ENCODE data around the gene RAX.

Gene RAX

GRCh38 chr18:59271606-59272220, 1.5 kb downstream of the RAX start:
- no peak for TF ChIP-seq TCF4 (CRISPR knock-in tag; IDR thresholded peaks at IDR 0.05; ENCODE audit: borderline replicate concordance)
- no peak for TF ChIP-seq OSR1 (CRISPR knock-in tag; IDR thresholded peaks at IDR 0.05)
- no peak for TF ChIP-seq ZC3H10 (CRISPR knock-in tag; IDR thresholded peaks at IDR 0.05)
- no peak for TF ChIP-seq ISL1 (CRISPR knock-in tag; IDR thresholded peaks at IDR 0.05)
- TF ChIP-seq GLIS3 (CRISPR knock-in tag; IDR thresholded peaks at IDR 0.05), result no peak
- TF ChIP-seq ZNF8 (CRISPR knock-in tag; IDR thresholded peaks at IDR 0.05), result no peak
- no peak for TF ChIP-seq ARNTL (CRISPR knock-in tag; IDR thresholded peaks at IDR 0.05; ENCODE audit: borderline replicate concordance, low read depth)
- TF ChIP-seq ZNF70 (CRISPR knock-in tag; IDR thresholded peaks at IDR 0.05), result no peak
- TF ChIP-seq TSHZ2 (CRISPR knock-in tag; IDR thresholded peaks at IDR 0.05), result no peak
- TF ChIP-seq CREB5 (CRISPR knock-in tag; IDR thresholded peaks at IDR 0.05; ENCODE audit: low read depth), result no peak
- no peak for TF ChIP-seq PATZ1 (CRISPR knock-in tag; IDR thresholded peaks at IDR 0.05; ENCODE audit: borderline replicate concordance)
- no peak for TF ChIP-seq TOX (CRISPR knock-in tag; IDR thresholded peaks at IDR 0.05; ENCODE audit: borderline replicate concordance)
- no peak for TF ChIP-seq ESRRG (CRISPR knock-in tag; IDR thresholded peaks at IDR 0.05)
- TF ChIP-seq ZNF565 (CRISPR knock-in tag; conservative IDR thresholded peaks at IDR 0.05; ENCODE audit: low read depth), result no peak
- no peak for TF ChIP-seq CSDC2 (CRISPR knock-in tag; IDR thresholded peaks at IDR 0.05)
- TF ChIP-seq ZFP30 (CRISPR knock-in tag; IDR thresholded peaks at IDR 0.05), result no peak
- no peak for TF ChIP-seq PPARA (CRISPR knock-in tag; IDR thresholded peaks at IDR 0.05; ENCODE audit: borderline replicate concordance)
- no peak for TF ChIP-seq RARB (CRISPR knock-in tag; IDR thresholded peaks at IDR 0.05)
- TF ChIP-seq SNAI2 (CRISPR knock-in tag; IDR thresholded peaks at IDR 0.05), result no peak
- no peak for ATAC-seq

GRCh38 chr18:59270689-59271257, 2.5 kb downstream of the RAX start:
- TF ChIP-seq TOX (CRISPR knock-in tag; IDR thresholded peaks at IDR 0.05; ENCODE audit: borderline replicate concordance) (no peak), RARB (CRISPR knock-in tag; IDR thresholded peaks at IDR 0.05) (no peak), BACH2 (CRISPR knock-in tag; IDR thresholded peaks at IDR 0.05; ENCODE audit: borderline replicate concordance) (no peak), CSDC2 (CRISPR knock-in tag; IDR thresholded peaks at IDR 0.05) (no peak), OSR1 (CRISPR knock-in tag; IDR thresholded peaks at IDR 0.05) (no peak)
- no peak for ATAC-seq

- no peak for ATAC-seq
- no peak for TF ChIP-seq GLIS3 (CRISPR knock-in tag; IDR thresholded peaks at IDR 0.05)
Observed at GRCh38 chr18:59269563-59270119, 3.6 kb downstream of the RAX start.

- peak; percentile 71 for ATAC-seq
- TF ChIP-seq ESRRG (CRISPR knock-in tag; IDR thresholded peaks at IDR 0.05), result no peak
- no peak for TF ChIP-seq PATZ1 (CRISPR knock-in tag; IDR thresholded peaks at IDR 0.05; ENCODE audit: borderline replicate concordance)
- no peak for TF ChIP-seq ZC3H10 (CRISPR knock-in tag; IDR thresholded peaks at IDR 0.05)
- TF ChIP-seq POU6F1 (CRISPR knock-in tag; IDR thresholded peaks at IDR 0.05; ENCODE audit: borderline replicate concordance, low read depth), result no peak
- no peak for TF ChIP-seq ZFP3 (CRISPR knock-in tag; IDR thresholded peaks at IDR 0.05)
- no peak for TF ChIP-seq ZNF8 (CRISPR knock-in tag; IDR thresholded peaks at IDR 0.05)
- TF ChIP-seq ZNF70 (CRISPR knock-in tag; IDR thresholded peaks at IDR 0.05), result no peak
- TF ChIP-seq TOX (CRISPR knock-in tag; IDR thresholded peaks at IDR 0.05; ENCODE audit: borderline replicate concordance), result no peak
- no peak for TF ChIP-seq GLIS3 (CRISPR knock-in tag; IDR thresholded peaks at IDR 0.05)
- TF ChIP-seq CREB5 (CRISPR knock-in tag; IDR thresholded peaks at IDR 0.05; ENCODE audit: low read depth), result no peak
- no peak for TF ChIP-seq OSR1 (CRISPR knock-in tag; IDR thresholded peaks at IDR 0.05)
- TF ChIP-seq BACH2 (CRISPR knock-in tag; IDR thresholded peaks at IDR 0.05; ENCODE audit: borderline replicate concordance), result no peak
- no peak for TF ChIP-seq CSDC2 (CRISPR knock-in tag; IDR thresholded peaks at IDR 0.05)
- no peak for TF ChIP-seq TCF4 (CRISPR knock-in tag; IDR thresholded peaks at IDR 0.05; ENCODE audit: borderline replicate concordance)
Observed at GRCh38 chr18:59268721-59269562, 4.3 kb downstream of the RAX start.
